ENCODE measurements around the gene C15orf62. TPM values are rescaled to one million over a fixed set of nuclear protein-coding genes. Genes with fewer than 3 reads are reported as not detected.

The C15orf62 gene
- total and polyA plus RNA-seq, 7 donors = 0.05 to 0.19 (median 0.07) TPM; not detected in 4

- Histone ChIP-seq H3K4me3 (no peak overlapping the region), H3K4me1 (peaks cover 8% of the 10 kb centered on the region), H3K36me3 (ENCODE audit: insufficient read depth in 1 of 2, low read depth in 1 of 2) (peaks cover 10 to 80% of the 10 kb centered on the region in 2 donors), H3K9me3 (no peaks in the 10 kb centered on the region), H3K27ac (no peak overlapping the region), H3K27me3 (ENCODE audit: insufficient read depth in 3 of 3, low read length in 2 of 3) (no peaks in the 10 kb centered on the region)
- DNase-seq (no peak), ATAC-seq (no peak)
- TF ChIP-seq, protein P1, sequence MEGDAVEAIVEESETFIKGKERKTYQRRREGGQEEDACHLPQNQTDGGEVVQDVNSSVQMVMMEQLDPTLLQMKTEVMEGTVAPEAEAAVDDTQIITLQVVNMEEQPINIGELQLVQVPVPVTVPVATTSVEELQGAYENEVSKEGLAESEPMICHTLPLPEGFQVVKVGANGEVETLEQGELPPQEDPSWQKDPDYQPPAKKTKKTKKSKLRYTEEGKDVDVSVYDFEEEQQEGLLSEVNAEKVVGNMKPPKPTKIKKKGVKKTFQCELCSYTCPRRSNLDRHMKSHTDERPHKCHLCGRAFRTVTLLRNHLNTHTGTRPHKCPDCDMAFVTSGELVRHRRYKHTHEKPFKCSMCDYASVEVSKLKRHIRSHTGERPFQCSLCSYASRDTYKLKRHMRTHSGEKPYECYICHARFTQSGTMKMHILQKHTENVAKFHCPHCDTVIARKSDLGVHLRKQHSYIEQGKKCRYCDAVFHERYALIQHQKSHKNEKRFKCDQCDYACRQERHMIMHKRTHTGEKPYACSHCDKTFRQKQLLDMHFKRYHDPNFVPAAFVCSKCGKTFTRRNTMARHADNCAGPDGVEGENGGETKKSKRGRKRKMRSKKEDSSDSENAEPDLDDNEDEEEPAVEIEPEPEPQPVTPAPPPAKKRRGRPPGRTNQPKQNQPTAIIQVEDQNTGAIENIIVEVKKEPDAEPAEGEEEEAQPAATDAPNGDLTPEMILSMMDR (IDR thresholded peaks at IDR 0.05) = no peak
- intact Hi-C loops (cut with DNase I) = no loop called here
- 91 to 94% (median 93%) methylated on average over 8 of the region's 8 CpGs for WGBS, 3 donors
Observed at GRCh38 chr15:40773496-40773895, 3.7 kb downstream of the C15orf62 start.

- no peaks in the 10 kb centered on the region for H3K9me3 ChIP-seq
- no peak overlapping the region for H3K4me3 ChIP-seq
- WGBS, 3 donors = 93 to 96% (median 93%) methylated on average over 6 of the region's 6 CpGs
- H3K27me3 ChIP-seq (ENCODE audit: insufficient read depth in 3 of 3, low read length in 2 of 3) = no peaks in the 10 kb centered on the region
- peaks cover 8% of the 10 kb centered on the region for H3K4me1 ChIP-seq
- ATAC-seq (no peak), DNase-seq (no peak)
- intact Hi-C loops (cut with DNase I) = no loop called here
- no peak overlapping the region for H3K27ac ChIP-seq
- H3K36me3 ChIP-seq (ENCODE audit: insufficient read depth in 1 of 2, low read depth in 1 of 2) = peaks cover 12 to 84% of the 10 kb centered on the region in 2 donors
- TF ChIP-seq, protein P1 (IDR thresholded peaks at IDR 0.05) = no peak
Observed at GRCh38 chr15:40773902-40774301, 4.1 kb downstream of the C15orf62 start.

DNA sequence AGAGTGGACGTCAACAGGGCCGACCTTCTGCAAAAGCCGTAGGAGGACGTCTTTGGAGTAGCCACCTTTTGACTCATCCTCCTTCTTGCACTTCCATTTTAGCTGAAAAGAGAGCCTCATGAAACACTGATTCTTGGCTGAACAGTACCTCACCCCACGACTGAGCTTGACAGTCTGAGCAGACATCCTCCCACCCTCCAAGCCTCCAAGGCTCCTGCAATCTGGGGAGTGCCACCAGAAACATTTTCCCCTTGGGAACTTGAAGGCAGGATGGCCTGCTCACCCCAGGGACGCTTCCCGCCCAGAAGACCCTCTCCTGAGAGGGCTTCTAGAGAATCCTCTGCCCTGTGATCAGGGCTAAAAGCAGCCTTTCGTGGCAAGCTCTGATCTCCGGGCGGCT is 5.2 kb downstream of the C15orf62 start:
- DNase-seq (peak in 1 of 2 donors; percentile 19), ATAC-seq (no peak)
- TF ChIP-seq, protein P1 (IDR thresholded peaks at IDR 0.05) = no peak
- H3K27ac ChIP-seq = no peak overlapping the region
- no peaks in the 10 kb centered on the region for H3K9me3 ChIP-seq
- intact Hi-C loops (cut with DNase I) = no loop called here
- no peak overlapping the region for H3K4me3 ChIP-seq
- peaks cover 15 to 95% of the 10 kb centered on the region in 2 donors for H3K36me3 ChIP-seq (ENCODE audit: insufficient read depth in 1 of 2, low read depth in 1 of 2)
- H3K4me1 ChIP-seq = peaks cover 8% of the 10 kb centered on the region
- H3K27me3 ChIP-seq (ENCODE audit: insufficient read depth in 3 of 3, low read length in 2 of 3) = no peaks in the 10 kb centered on the region
- 93 to 96% (median 94%) methylated on average over 10 of the region's 10 CpGs for WGBS, 3 donors

GRCh38 chr15:40775740-40776536 is 6.2 kb downstream of the C15orf62 start:
- DNase-seq = peak in 1 of 2 donors; percentile 31
- WGBS, 3 donors = 93 to 97% (median 96%) methylated on average over 14 of the region's 14 CpGs
- peaks cover 8% of the 10 kb centered on the region for H3K4me1 ChIP-seq
- H3K4me3 ChIP-seq = no peak overlapping the region
- ATAC-seq = no peak
- no peaks in the 10 kb centered on the region for H3K9me3 ChIP-seq
- H3K27ac ChIP-seq = peak overlapping the region; percentile 33
- no peaks in the 10 kb centered on the region for H3K27me3 ChIP-seq (ENCODE audit: insufficient read depth in 3 of 3, low read length in 2 of 3)
- H3K36me3 ChIP-seq (ENCODE audit: insufficient read depth in 1 of 2, low read depth in 1 of 2) = peaks cover 15 to 86% of the 10 kb centered on the region in 2 donors
- intact Hi-C loops (cut with DNase I) = loop anchor here in 1 of 2 donors (2.0 kb wide), 1 partner anchor 103 kb away; no protein-coding TSS in a partner anchor
- TF ChIP-seq, protein P1 (IDR thresholded peaks at IDR 0.05) = no peak

All from psoas muscle (tissue), 8 donors.